Peyer's patch (tissue), 4 donors: ENCODE measurements around the gene FER1L5. TPM values are rescaled to one million over a fixed set of nuclear protein-coding genes. Genes with fewer than 3 reads are reported as not detected.
A peak's percentile ranks its signal among the peaks of the same experiment; 100 is the strongest.

Experiments
- DNase-seq, 3 donors: peaks; one replicate each; pipeline ENCODE4 v3.0.0-alpha.2; 2017 to 2019
- H3K27ac ChIP-seq, 4 donors: fragments of 200-600 bp; sonication (generic); one replicate each; pipeline ENCODE4 v1.5.1; 2016 to 2019
- H3K27me3 ChIP-seq, 2 donors: fragments of 200-600 bp; sonication (generic); one replicate each; pipeline ENCODE4 v1.5.1; 2019
- H3K36me3 ChIP-seq, 3 donors: fragments of 200-600 bp; sonication (generic); one replicate each; pipeline ENCODE4 v1.5.1; 2016 to 2019
- H3K4me1 ChIP-seq, 4 donors: fragments of 200-600 bp; sonication (generic); one replicate each; pipeline ENCODE4 v1.5.1; 2016 to 2019
- H3K4me3 ChIP-seq, 4 donors: fragments of 200-600 bp; sonication (generic); 1 replicate in 3 of 4; 2 replicates in 1 of 4; pipeline ENCODE4 v1.5.1; 2016 to 2019; ENCODE audit warnings: mild to moderate bottlenecking in 1 of 4
- H3K9me3 ChIP-seq, 4 donors: fragments of 200-600 bp; sonication (generic); one replicate each; pipeline ENCODE4 v1.5.1; 2016 to 2019; ENCODE audit warnings: mild to moderate bottlenecking in 1 of 4
- CTCF ChIP-seq, 6 experiments: fragments of 450-650 bp in 4 of 6; fragments of 200-600 bp in 2 of 6; sonication (generic) in 1 of 6; IDR thresholded peaks; one replicate each; pipeline ENCODE4 v1.5.1; 2017 to 2019; ENCODE audit warnings: antibody characterized with exemption in 6 of 6, mild to moderate bottlenecking in 3 of 6, moderate library complexity in 1 of 6
- POLR2A ChIP-seq, 2 donors: fragments of 450-650 bp; IDR thresholded peaks; one replicate each; pipeline ENCODE4 v1.5.1; 2017; ENCODE audit warnings: antibody characterized with exemption in 2 of 2, mild to moderate bottlenecking in 2 of 2, moderate library complexity in 2 of 2
- total RNA-seq, 4 donors: library from RNA; depleted of rRNA; stranded (reverse); fragments of >200 nt; gene quantifications; one replicate each; pipeline ENCODE4 v1.1.0, GENCODE V29; 2016

The FER1L5 gene
- total RNA-seq, 4 donors from 2014 or later: not detected

- Histone ChIP-seq H3K36me3 (peaks cover 0 to 20% (median 0%) of the 10 kb centered on the region in 3 donors), H3K4me3 (peak overlapping the region; percentile 62 to 92 (median 72)), H3K27me3 (no peaks in the 10 kb centered on the region), H3K4me1 (peaks cover 0 to 26% (median 7%) of the 10 kb centered on the region in 4 donors), H3K9me3 (no peaks in the 10 kb centered on the region), H3K27ac (peak overlapping the region; percentile 95 to 99 (median 96))
- peak; percentile 69 to 91 (median 90) for DNase-seq
- no peak for TF ChIP-seq CTCF (IDR thresholded peaks at IDR 0.05)
- TF ChIP-seq POLR2A (IDR thresholded peaks at IDR 0.05): no peak
Measured at GRCh38 chr2:96637385-96638143, 5.0 kb upstream of the FER1L5 start.

GRCh38 chr2:96638144-96639121 is 4.1 kb upstream of the FER1L5 start, which contains the start of gene KANSL3:
Gene KANSL3 (minus strand): TSS chr2:96638312. CDS start chr2:96637135, 1,177 bp downstream.
- DNase-seq: peak; percentile 81 to 95 (median 94)
- H3K27me3 ChIP-seq: no peaks in the 10 kb centered on the region
- peak; percentile 79 to 97 for TF ChIP-seq POLR2A (IDR thresholded peaks at IDR 0.05)
- TF ChIP-seq CTCF (IDR thresholded peaks at IDR 0.05): peak in 3 of 6 experiments; percentile 13 to 53 (median 30)
- no peaks in the 10 kb centered on the region for H3K9me3 ChIP-seq
- peak within 1 kb of the TSS; percentile 95 to 99 (median 96) for H3K27ac ChIP-seq
- H3K4me3 ChIP-seq: peak within 1 kb of the TSS; percentile 62 to 92 (median 72)
- peaks cover 0 to 25% (median 7%) of the 10 kb centered on the region in 4 donors for H3K4me1 ChIP-seq
- H3K36me3 ChIP-seq: peaks cover 0 to 16% (median 0%) of the 10 kb centered on the region in 3 donors

DNA sequence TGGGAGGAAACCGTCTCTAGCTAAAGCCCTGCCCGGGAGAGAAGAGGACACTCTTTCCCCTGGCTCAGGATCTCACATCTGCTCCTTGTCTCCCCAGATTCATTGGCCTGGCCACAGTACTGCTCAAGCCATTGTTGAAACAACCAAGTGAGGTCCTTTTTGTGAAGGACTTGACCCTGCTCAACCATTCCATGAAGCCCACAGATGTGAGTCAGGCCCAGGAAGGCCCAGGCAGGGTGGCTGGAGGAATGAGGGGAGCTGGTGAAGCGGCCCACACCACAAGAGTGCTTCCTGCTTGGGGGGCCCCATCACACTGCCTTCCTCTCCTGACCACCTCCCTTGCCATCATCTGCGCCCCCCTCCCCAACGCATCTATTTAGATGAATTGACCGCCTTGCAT is 5.1 kb downstream of the FER1L5 start:
- DNase-seq: no peak
- H3K9me3 ChIP-seq: no peaks in the 10 kb centered on the region
- no peaks in the 10 kb centered on the region for H3K27me3 ChIP-seq
- H3K4me1 ChIP-seq: no peaks in the 10 kb centered on the region
- H3K27ac ChIP-seq: no peak overlapping the region
- H3K36me3 ChIP-seq: no peaks in the 10 kb centered on the region
- no peak overlapping the region for H3K4me3 ChIP-seq
- TF ChIP-seq CTCF (IDR thresholded peaks at IDR 0.05) (no peak), POLR2A (IDR thresholded peaks at IDR 0.05) (no peak)

DNA sequence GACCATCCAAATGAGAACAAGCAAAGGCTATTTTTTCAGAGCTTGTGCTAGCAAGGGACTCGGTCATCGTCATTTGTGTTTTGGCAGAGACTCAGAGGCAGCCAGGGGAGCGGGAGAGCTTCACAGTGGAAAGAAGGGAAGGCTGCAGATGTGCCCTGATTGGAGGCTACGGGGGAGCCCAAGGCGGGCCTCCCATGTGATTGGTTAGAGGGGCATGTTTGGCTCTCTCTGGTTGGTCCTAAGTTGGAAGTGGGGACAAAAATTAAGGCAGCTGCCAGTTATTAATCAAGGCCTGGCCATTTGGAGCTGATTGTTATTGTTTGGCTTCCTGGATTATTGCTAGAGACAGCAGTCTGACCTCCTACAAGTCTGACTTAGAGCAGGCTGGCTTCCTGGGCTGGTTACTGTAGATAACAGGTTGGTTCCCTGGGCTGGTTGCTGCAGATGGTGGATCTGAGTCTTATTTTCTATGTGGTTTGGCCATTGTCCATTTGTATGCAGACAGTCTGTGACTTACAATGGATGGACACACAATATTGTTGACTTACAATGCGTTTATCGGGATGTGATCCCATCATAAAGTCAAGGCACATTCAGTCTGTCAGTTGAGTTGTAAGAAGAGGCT is 5.9 kb downstream of the FER1L5 start:
- DNase-seq: peak in 1 of 3 donors; percentile 29
- Histone ChIP-seq H3K4me1 (no peaks in the 10 kb centered on the region), H3K27me3 (no peaks in the 10 kb centered on the region), H3K4me3 (no peak overlapping the region), H3K36me3 (no peaks in the 10 kb centered on the region), H3K27ac (no peak overlapping the region), H3K9me3 (no peaks in the 10 kb centered on the region)
- TF ChIP-seq CTCF (IDR thresholded peaks at IDR 0.05) (no peak), POLR2A (IDR thresholded peaks at IDR 0.05) (no peak)

- TF ChIP-seq CTCF (IDR thresholded peaks at IDR 0.05) (no peak), POLR2A (IDR thresholded peaks at IDR 0.05) (no peak)
- Histone ChIP-seq H3K4me1 (no peaks in the 10 kb centered on the region), H3K27me3 (no peaks in the 10 kb centered on the region), H3K4me3 (no peak overlapping the region), H3K9me3 (no peaks in the 10 kb centered on the region), H3K36me3 (no peaks in the 10 kb centered on the region), H3K27ac (no peak overlapping the region)
- DNase-seq: peak in 1 of 3 donors; percentile 11
Measured at GRCh38 chr2:96649342-96649741, 6.8 kb downstream of the FER1L5 start.
